IMR-90 (cell line): ENCODE data around the gene ABITRAM.

Experiments
- BHLHE40 ChIP-seq: fragments of 150-350 bp; IDR thresholded peaks from 2 replicates; pipeline ENCODE4 v1.6.1; 2016; ENCODE audit warnings: mild to moderate bottlenecking, low read depth, low read length
- CEBPB ChIP-seq: IDR thresholded peaks from 2 replicates; pipeline ENCODE4 v1.6.1; 2012; ENCODE audit warnings: low read depth, low read length, improper control_type of control experiment
- CHD1 ChIP-seq: IDR thresholded peaks from 2 replicates; pipeline ENCODE4 v1.6.1; 2012; ENCODE audit warnings: low read depth, low read length, improper control_type of control experiment
- MAFK ChIP-seq: IDR thresholded peaks from 2 replicates; pipeline ENCODE4 v1.6.1; 2012; ENCODE audit warnings: low read depth, low read length, improper control_type of control experiment
- MAZ ChIP-seq: IDR thresholded peaks from 2 replicates; pipeline ENCODE4 v1.6.1; 2012; ENCODE audit warnings: low read depth, mild to moderate bottlenecking, low read length, improper control_type of control experiment, moderate library complexity, borderline replicate concordance
- MXI1 ChIP-seq: IDR thresholded peaks from 2 replicates; pipeline ENCODE4 v1.6.1; 2012; ENCODE audit warnings: low read depth, mild to moderate bottlenecking, low read length, moderate library complexity, borderline replicate concordance
- NFE2L2 ChIP-seq: fragments of 150-350 bp; IDR thresholded peaks from 2 replicates; pipeline ENCODE4 v1.6.1; 2016; ENCODE audit warnings: low read depth, mild to moderate bottlenecking, low read length
- POLR2A ChIP-seq: IDR thresholded peaks from 2 replicates; pipeline ENCODE4 v1.6.1; 2012; ENCODE audit warnings: mild to moderate bottlenecking, low read depth, low read length
- RAD21 ChIP-seq: IDR thresholded peaks from 2 replicates; pipeline ENCODE4 v1.6.1; 2012; ENCODE audit warnings: low read length, improper control_type of control experiment
- RCOR1 ChIP-seq: IDR thresholded peaks from 2 replicates; pipeline ENCODE4 v1.6.1; 2012; ENCODE audit warnings: mild to moderate bottlenecking, low read length, improper control_type of control experiment; ENCODE audit not compliant: insufficient replicate concordance
- RFX5 ChIP-seq: IDR thresholded peaks from 2 replicates; pipeline ENCODE4 v1.8.0; 2012; ENCODE audit warnings: low read depth, mild to moderate bottlenecking, low read length, moderate library complexity
- SMC3 ChIP-seq: fragments of 150-350 bp; IDR thresholded peaks from 2 replicates; pipeline ENCODE4 v1.6.1; 2016; ENCODE audit warnings: low read depth, mild to moderate bottlenecking, antibody characterized with exemption, low read length, moderate library complexity
- TF ChIP-seq, protein P1 (sequence below): conservative IDR thresholded peaks from 2 replicates; pipeline ENCODE4 v1.5.1; 2012; ENCODE audit warnings: mild to moderate bottlenecking, low read depth, low read length, improper control_type of control experiment

DNA sequence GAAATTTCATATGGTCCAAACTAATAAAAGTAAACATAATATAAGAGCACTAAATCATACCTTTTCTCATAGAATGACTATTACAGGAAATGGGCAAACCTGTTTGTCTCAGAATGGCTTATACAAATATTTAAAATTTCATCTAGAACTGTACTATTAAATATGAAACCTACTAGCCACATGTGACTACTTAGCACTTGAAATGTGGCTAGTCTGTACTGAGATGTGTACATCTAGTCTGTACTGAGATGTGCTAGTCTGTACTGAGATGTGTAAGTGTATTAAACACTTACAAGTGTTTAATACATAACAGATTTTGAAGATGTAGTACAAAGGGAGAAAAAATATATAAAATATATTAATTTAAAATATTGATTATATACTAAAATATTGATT lies 22.4 kb downstream of the ABITRAM start:
- TF ChIP-seq, protein P1, sequence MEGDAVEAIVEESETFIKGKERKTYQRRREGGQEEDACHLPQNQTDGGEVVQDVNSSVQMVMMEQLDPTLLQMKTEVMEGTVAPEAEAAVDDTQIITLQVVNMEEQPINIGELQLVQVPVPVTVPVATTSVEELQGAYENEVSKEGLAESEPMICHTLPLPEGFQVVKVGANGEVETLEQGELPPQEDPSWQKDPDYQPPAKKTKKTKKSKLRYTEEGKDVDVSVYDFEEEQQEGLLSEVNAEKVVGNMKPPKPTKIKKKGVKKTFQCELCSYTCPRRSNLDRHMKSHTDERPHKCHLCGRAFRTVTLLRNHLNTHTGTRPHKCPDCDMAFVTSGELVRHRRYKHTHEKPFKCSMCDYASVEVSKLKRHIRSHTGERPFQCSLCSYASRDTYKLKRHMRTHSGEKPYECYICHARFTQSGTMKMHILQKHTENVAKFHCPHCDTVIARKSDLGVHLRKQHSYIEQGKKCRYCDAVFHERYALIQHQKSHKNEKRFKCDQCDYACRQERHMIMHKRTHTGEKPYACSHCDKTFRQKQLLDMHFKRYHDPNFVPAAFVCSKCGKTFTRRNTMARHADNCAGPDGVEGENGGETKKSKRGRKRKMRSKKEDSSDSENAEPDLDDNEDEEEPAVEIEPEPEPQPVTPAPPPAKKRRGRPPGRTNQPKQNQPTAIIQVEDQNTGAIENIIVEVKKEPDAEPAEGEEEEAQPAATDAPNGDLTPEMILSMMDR, result no peak
- TF ChIP-seq NFE2L2, result no peak
- TF ChIP-seq RFX5, result no peak
- TF ChIP-seq MAFK, result no peak
- TF ChIP-seq MXI1, result no peak
- TF ChIP-seq SMC3, result no peak
- TF ChIP-seq MAZ, result no peak
- TF ChIP-seq RCOR1, result no peak
- TF ChIP-seq POLR2A, result no peak
- no peak for TF ChIP-seq RAD21
- TF ChIP-seq BHLHE40, result no peak
- TF ChIP-seq CEBPB, result no peak
- no peak for TF ChIP-seq CHD1
